Pericardium fibroblast (primary cell): ENCODE measurements around the gene BRD1. TPM values are rescaled to one million over a fixed set of nuclear protein-coding genes. Genes with fewer than 3 reads are reported as not detected.

ENCODE experiments used
- total RNA-seq: library from RNA; depleted of rRNA; stranded (reverse); fragments of >200 nt; gene quantifications from 2 replicates; pipeline ENCODE4 v1.2.3, GENCODE V29; 2015

Gene BRD1
- 16.7 and 27.4 TPM in 2 replicates for total RNA-seq

DNA sequence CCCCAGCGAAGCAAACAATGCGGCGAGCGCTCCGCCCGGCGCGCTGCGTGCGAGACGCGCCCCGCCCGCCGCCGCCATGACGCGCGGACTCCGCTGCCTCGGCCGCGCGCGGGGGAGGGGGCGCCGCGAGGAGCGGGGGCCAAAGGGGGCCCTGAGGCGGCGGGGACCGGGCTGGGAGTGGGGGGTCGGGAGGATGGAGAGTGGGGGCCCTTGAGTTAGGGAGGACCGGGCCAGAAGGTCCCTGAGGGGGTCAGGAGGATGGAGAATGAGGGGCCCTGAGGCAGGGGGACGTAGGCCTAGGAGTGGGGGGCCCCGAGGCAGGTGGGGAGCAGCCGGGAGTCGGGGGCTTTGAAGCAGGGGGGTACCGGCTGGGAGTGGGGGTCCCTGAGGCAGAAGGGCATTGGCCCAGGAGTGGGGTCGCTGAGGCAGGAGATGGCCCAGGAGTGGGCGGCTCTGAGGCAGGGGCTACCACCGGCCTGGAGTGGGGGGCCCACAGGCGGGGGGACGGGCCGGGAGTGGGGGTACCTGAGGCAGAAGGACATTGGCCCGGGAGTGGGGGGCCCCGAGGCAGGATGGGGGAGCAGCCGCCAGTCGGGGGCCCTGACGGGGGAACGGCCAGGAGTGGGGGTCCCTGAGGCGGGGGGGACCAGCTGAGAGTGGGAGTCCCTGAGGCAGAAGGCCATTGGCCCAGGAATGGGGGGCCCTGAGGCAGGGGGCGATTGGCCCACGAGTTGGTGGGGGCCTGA is at the start of gene BRD1:
Gene BRD1 (minus strand): TSS at position 21 of the 746 bp plus-strand sequence. CDS start 3,556 bp downstream, outside the sequence.

GRCh38 chr22:49852898-49853894 is 25.5 kb upstream of the BRD1 start, which contains the start of gene ZBED4:
TSS of gene ZBED4 (plus strand) at chr22:49853844. CDS start at chr22:49883663, 29,819 bp downstream.

Other genes with a start within 250 kb of the BRD1 start
- 9.3 and 9.9 TPM in 2 replicates for gene ZBED4, start 26.0 kb upstream of the BRD1 start, total RNA-seq
- 15.7 and 23.0 TPM in 2 replicates for gene ALG12, start 90.6 kb upstream of the BRD1 start, total RNA-seq
- gene CRELD2, start 90.8 kb upstream of the BRD1 start, total RNA-seq: 40.8 and 95.9 TPM in 2 replicates
- 29.1 and 35.1 TPM in 2 replicates for gene PIM3, start 132.9 kb upstream of the BRD1 start, total RNA-seq
- not detected in 2 replicates for gene IL17REL, start 184.9 kb upstream of the BRD1 start, total RNA-seq
- gene TTLL8, start 230.4 kb upstream of the BRD1 start, total RNA-seq: not detected in 2 replicates